ENCODE measurements around the gene NAXD. TPM values are rescaled to one million over a fixed set of nuclear protein-coding genes. Genes with fewer than 3 reads are reported as not detected.

NAXD gene
- total and polyA plus RNA-seq, 2 of the 4 experiments (the other 2 are of a cell fraction) = 10.2 to 27.2 TPM

GRCh38 chr13:110661256-110661655 lies 45.9 kb downstream of the NAXD start:
- Histone ChIP-seq H3K4me1 (ENCODE audit: control insufficient read depth, insufficient read depth, low read length) (no peaks in the 10 kb centered on the region), H4K20me1 (ENCODE audit: insufficient read depth, low read length) (no peaks in the 10 kb centered on the region), H3K56ac (ENCODE audit: extremely low read depth, insufficient read depth, low read length) (no peak overlapping the region), H3K27ac (ENCODE audit: insufficient read depth, low read length) (no peak overlapping the region), H3K14ac (replicated peaks; ENCODE audit: low read depth, low read length) (no peak overlapping the region), H3K4me2 (ENCODE audit: low read depth, low read length) (no peak overlapping the region), H3K9me1 (ENCODE audit: insufficient read depth, low read length) (no peaks in the 10 kb centered on the region; the same call in 1 of the 2 replicates), H2BK15ac (ENCODE audit: low read depth, low read length) (no peak overlapping the region), H3K4me3 (ENCODE audit: insufficient read depth, low read depth, low read length) (no peak overlapping the region), H3K9ac (ENCODE audit: low read depth, low read length) (no peak overlapping the region), H2BK5ac (ENCODE audit: low read depth, low read length, poor library complexity, severe bottlenecking) (no peak overlapping the region), H3K18ac (ENCODE audit: low read depth, low read length) (no peak overlapping the region), H4K8ac (ENCODE audit: low read depth in 2 of 2, low read length in 2 of 2) (no peak overlapping the region), H4K91ac (ENCODE audit: insufficient read depth, low read depth, low read length) (no peak overlapping the region), H2AK5ac (ENCODE audit: low read depth, low read length) (no peak overlapping the region), H2BK120ac (ENCODE audit: low read depth, low read length) (no peak overlapping the region), H3K23ac (ENCODE audit: low read depth, low read length) (no peak overlapping the region), H2AK9ac (replicated peaks; ENCODE audit: low read depth, low read length, poor library complexity) (no peak overlapping the region), H3K36me3 (ENCODE audit: control insufficient read depth, insufficient read depth, low read length) (peaks cover 49% of the 10 kb centered on the region), H3K27me3 (ENCODE audit: control insufficient read depth, insufficient read depth, low read length) (no peaks in the 10 kb centered on the region), H3K4ac (ENCODE audit: low read depth, low read length) (no peak overlapping the region), H3K9me3 (ENCODE audit: control insufficient read depth, insufficient read depth, low read length) (peaks cover 3% of the 10 kb centered on the region), H2AFZ (replicated peaks; ENCODE audit: low read length, poor library complexity) (no peak overlapping the region), H3K79me1 (ENCODE audit: low read depth in 1 of 2, low read length in 2 of 2) (peaks cover 0 to 14% of the 10 kb centered on the region in 2 experiments; a peak in 3 of 4 replicates), H4K5ac (ENCODE audit: low read depth, low read length) (no peak overlapping the region), H2BK20ac (ENCODE audit: low read depth, low read length) (no peak overlapping the region)
- in situ Hi-C loops (cut with MboI; ENCODE audit: low sequenced_read_pairs) = no loop called here
- no TSS peak for BruUV-seq (replicated peaks)
- ATAC-seq (ENCODE audit: low read depth) = no peak
- intact Hi-C loops (cut with micrococcal nuclease) = no loop called here
- TF ChIP-seq MXI1 (IDR thresholded peaks at IDR 0.05; ENCODE audit: borderline replicate concordance, low read depth, low read length) (no peak), MAZ (IDR thresholded peaks at IDR 0.05; ENCODE audit: borderline replicate concordance, low read depth, low read length) (no peak), NFE2L2 (IDR thresholded peaks at IDR 0.05; ENCODE audit: low read depth, low read length) (no peak), POLR2A (IDR thresholded peaks at IDR 0.05; ENCODE audit: low read depth, low read length) (no peak), CHD1 (IDR thresholded peaks at IDR 0.05; ENCODE audit: low read depth, low read length) (no peak), USF2 (IDR thresholded peaks at IDR 0.05; ENCODE audit: low read depth, low read length) (no peak), ELK1 (IDR thresholded peaks at IDR 0.05; ENCODE audit: borderline replicate concordance, low read depth, low read length) (no peak), FOS (IDR thresholded peaks at IDR 0.05; ENCODE audit: low read depth, low read length) (no peak), CEBPB (IDR thresholded peaks at IDR 0.05; ENCODE audit: low read depth, low read length) (no peak), CTCF (conservative IDR thresholded peaks at IDR 0.05; ENCODE audit: low read depth, low read length) (no peak), RFX5 (IDR thresholded peaks at IDR 0.05; ENCODE audit: low read depth, low read length) (no peak), SMC3 (IDR thresholded peaks at IDR 0.05; ENCODE audit: low read depth, low read length) (no peak)
- ChIA-PET POLR2A (ENCODE audit: unreplicated experiment) (interaction anchor here (0.6 kb wide), 2 partner anchors 27 to 253 kb away, joined by 3 to 5 read pairs; no protein-coding TSS in a partner anchor), CTCF (interaction anchor here (0.6 kb wide), 1 partner anchor 63 kb away, joined by 4 read pairs; no protein-coding TSS in a partner anchor)
- DNase-seq = no peak
- WGBS, 2 experiments (ENCODE audit: extremely low coverage in 2 of 2, insufficient read length in 1 of 2) = 100% methylated on average over 1 of the region's 3 CpGs; no CpG with 5 or more reads in 1 of the 2 experiments
- dilution Hi-C loops (cut with HindIII; ENCODE audit: low sequenced_read_pairs, unreplicated experiment) = no loop called here
